ENCODE results near the gene RAD51B. TPM values are rescaled to one million over a fixed set of nuclear protein-coding genes. Genes with fewer than 3 reads are reported as not detected.

The RAD51B gene
- total and polyA plus RNA-seq, 4 donors, result 2.5 to 95.0 (median 9.6) TPM

DNA sequence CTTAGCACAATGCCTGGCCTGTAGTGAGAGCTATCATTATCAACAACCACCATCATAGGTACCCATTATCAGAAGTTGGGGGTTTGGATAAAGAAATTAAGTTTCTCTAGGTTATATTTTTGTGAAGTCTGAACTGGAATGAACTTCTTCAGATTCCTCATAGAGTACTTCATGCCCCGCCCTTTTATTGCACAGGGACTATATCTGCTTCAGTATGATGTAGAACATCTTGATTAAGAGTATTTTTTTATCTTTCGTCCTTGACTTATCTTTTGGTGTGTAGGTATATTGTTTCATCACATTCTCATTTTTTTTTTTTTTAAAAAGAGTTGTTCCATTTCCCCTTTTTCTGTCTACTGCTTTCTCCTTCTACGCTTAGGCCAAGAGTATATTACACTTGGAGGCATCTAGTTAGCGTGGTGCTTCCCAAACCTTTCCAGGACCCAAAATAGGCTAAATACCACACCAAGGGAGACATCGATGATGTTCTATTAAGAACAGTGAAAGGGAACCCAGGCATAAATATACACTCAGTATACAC, 505.8 kb downstream of the RAD51B start:
- Histone ChIP-seq H3K27ac (ENCODE audit: low read depth in 1 of 2, low read length in 1 of 2) (no peak overlapping the region), H3K4me1 (ENCODE audit: control insufficient read depth in 5 of 5, insufficient read depth in 5 of 5, low read length in 5 of 5) (peaks cover 0 to 20% (median 4%) of the 10 kb centered on the region in 5 donors), H3K4me3 (no peak overlapping the region), H3K9me3 (ENCODE audit: control insufficient read depth in 4 of 4, insufficient read depth in 3 of 4, low read length in 3 of 4) (no peaks in the 10 kb centered on the region), H3K9ac (ENCODE audit: insufficient read depth in 1 of 2, low read length in 2 of 2) (no peak overlapping the region), H3K36me3 (ENCODE audit: control insufficient read depth in 4 of 4, insufficient read depth in 4 of 4, low read length in 4 of 4) (no peaks in the 10 kb centered on the region), H3K27me3 (ENCODE audit: control insufficient read depth in 3 of 3, insufficient read depth in 3 of 3, low read length in 2 of 3) (no peaks in the 10 kb centered on the region)
- DNase-seq (no peak), ATAC-seq (ENCODE audit: insufficient read depth, low FRiP score) (no peak)
- TF ChIP-seq, protein P1, sequence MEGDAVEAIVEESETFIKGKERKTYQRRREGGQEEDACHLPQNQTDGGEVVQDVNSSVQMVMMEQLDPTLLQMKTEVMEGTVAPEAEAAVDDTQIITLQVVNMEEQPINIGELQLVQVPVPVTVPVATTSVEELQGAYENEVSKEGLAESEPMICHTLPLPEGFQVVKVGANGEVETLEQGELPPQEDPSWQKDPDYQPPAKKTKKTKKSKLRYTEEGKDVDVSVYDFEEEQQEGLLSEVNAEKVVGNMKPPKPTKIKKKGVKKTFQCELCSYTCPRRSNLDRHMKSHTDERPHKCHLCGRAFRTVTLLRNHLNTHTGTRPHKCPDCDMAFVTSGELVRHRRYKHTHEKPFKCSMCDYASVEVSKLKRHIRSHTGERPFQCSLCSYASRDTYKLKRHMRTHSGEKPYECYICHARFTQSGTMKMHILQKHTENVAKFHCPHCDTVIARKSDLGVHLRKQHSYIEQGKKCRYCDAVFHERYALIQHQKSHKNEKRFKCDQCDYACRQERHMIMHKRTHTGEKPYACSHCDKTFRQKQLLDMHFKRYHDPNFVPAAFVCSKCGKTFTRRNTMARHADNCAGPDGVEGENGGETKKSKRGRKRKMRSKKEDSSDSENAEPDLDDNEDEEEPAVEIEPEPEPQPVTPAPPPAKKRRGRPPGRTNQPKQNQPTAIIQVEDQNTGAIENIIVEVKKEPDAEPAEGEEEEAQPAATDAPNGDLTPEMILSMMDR (IDR thresholded peaks at IDR 0.05; ENCODE audit: control extremely low read depth, extremely low read depth), result no peak
- 84 to 88% methylated on average over 5 of the region's 5 CpGs for WGBS, 2 donors

DNA sequence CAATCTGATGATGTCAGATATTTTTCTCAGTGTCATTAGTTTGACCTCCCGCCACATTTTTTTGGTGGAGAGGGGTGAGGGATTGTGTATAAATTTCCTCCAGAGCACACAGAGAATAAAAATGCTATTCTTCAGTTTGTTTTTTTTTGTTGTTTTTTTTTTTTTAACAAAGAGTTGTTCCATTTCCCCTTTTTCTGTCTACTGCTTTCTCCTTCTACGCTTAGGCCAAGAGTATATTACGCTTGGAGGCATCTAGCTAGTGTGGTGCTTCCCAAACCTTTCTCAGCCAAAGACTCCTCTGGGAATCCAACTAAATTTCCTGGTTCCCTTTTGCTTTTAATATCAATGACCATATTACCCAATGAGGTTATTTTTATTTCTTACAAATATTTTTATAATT, 507.7 kb downstream of the RAD51B start:
- no peaks in the 10 kb centered on the region for H3K36me3 ChIP-seq (ENCODE audit: control insufficient read depth in 4 of 4, insufficient read depth in 4 of 4, low read length in 4 of 4)
- 80 to 81% methylated on average over 3 of the region's 3 CpGs for WGBS, 2 donors
- H3K4me3 ChIP-seq, result no peak overlapping the region
- ATAC-seq (ENCODE audit: insufficient read depth, low FRiP score) (no peak), DNase-seq (no peak)
- H3K9me3 ChIP-seq (ENCODE audit: control insufficient read depth in 4 of 4, insufficient read depth in 3 of 4, low read length in 3 of 4), result no peaks in the 10 kb centered on the region
- TF ChIP-seq, protein P1 (IDR thresholded peaks at IDR 0.05; ENCODE audit: control extremely low read depth, extremely low read depth), result no peak
- H3K9ac ChIP-seq (ENCODE audit: insufficient read depth in 1 of 2, low read length in 2 of 2), result no peak overlapping the region
- H3K27ac ChIP-seq (ENCODE audit: low read depth in 1 of 2, low read length in 1 of 2), result no peak overlapping the region
- peaks cover 0 to 26% (median 2%) of the 10 kb centered on the region in 5 donors for H3K4me1 ChIP-seq (ENCODE audit: control insufficient read depth in 5 of 5, insufficient read depth in 5 of 5, low read length in 5 of 5)
- H3K27me3 ChIP-seq (ENCODE audit: control insufficient read depth in 3 of 3, insufficient read depth in 3 of 3, low read length in 2 of 3), result no peaks in the 10 kb centered on the region

DNA sequence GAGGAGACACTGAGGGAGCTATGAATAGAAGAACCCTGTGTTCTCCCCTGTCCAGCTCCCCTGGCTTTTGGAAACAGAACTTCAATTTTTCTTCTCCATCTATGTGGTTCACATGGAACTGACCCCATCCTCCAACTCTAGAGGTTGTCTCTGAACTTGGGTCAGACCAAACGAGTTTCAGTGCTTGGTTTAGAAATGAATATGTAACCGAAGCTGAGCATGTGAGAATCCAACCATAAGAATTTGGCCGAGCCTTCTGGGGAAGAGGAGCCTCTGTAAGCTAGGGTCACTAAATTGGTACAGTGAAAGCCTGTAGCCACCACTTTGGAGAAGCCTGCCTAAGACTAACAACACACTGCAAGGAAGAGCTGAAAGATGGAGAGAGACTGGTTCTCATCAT, 508.9 kb downstream of the RAD51B start:
- DNase-seq (no peak), ATAC-seq (ENCODE audit: insufficient read depth, low FRiP score) (no peak)
- no peak overlapping the region for H3K27ac ChIP-seq (ENCODE audit: low read depth in 1 of 2, low read length in 1 of 2)
- H3K4me1 ChIP-seq (ENCODE audit: control insufficient read depth in 5 of 5, insufficient read depth in 5 of 5, low read length in 5 of 5), result peaks cover 0 to 34% (median 0%) of the 10 kb centered on the region in 5 donors
- no peak overlapping the region for H3K4me3 ChIP-seq
- H3K9ac ChIP-seq (ENCODE audit: insufficient read depth in 1 of 2, low read length in 2 of 2), result no peak overlapping the region
- TF ChIP-seq, protein P1 (IDR thresholded peaks at IDR 0.05; ENCODE audit: control extremely low read depth, extremely low read depth), result no peak
- no peaks in the 10 kb centered on the region for H3K9me3 ChIP-seq (ENCODE audit: control insufficient read depth in 4 of 4, insufficient read depth in 3 of 4, low read length in 3 of 4)
- no peaks in the 10 kb centered on the region for H3K27me3 ChIP-seq (ENCODE audit: control insufficient read depth in 3 of 3, insufficient read depth in 3 of 3, low read length in 2 of 3)
- 90 to 93% methylated on average over 3 of the region's 3 CpGs for WGBS, 2 donors
- H3K36me3 ChIP-seq (ENCODE audit: control insufficient read depth in 4 of 4, insufficient read depth in 4 of 4, low read length in 4 of 4), result no peaks in the 10 kb centered on the region

DNA sequence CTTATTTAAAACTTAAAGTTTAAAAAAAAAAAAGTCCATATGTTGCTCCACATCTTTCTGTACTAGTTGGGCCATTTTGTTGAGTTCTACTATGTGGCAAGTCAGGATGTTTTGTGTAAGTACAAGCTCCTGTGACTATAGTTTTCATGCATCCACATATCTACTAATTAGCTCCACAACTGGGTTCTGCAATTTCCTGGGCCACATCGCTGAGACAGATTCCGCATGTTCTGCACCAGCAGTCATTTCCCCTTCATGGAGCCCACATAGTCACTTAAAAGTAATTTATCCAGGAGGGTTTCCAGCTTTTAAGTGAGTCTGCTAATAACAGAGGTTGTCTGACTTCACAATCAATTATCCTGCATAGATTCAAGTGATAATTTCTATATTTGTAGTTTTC, 511.8 kb downstream of the RAD51B start:
- H3K27ac ChIP-seq (ENCODE audit: low read depth in 1 of 2, low read length in 1 of 2), result no peak overlapping the region
- peak; percentile 61 to 88 (median 86) for DNase-seq
- no peaks in the 10 kb centered on the region for H3K27me3 ChIP-seq (ENCODE audit: control insufficient read depth in 3 of 3, insufficient read depth in 3 of 3, low read length in 2 of 3)
- H3K9me3 ChIP-seq (ENCODE audit: control insufficient read depth in 4 of 4, insufficient read depth in 3 of 4, low read length in 3 of 4), result no peaks in the 10 kb centered on the region
- TF ChIP-seq, protein P1 (IDR thresholded peaks at IDR 0.05; ENCODE audit: control extremely low read depth, extremely low read depth), result no peak
- peaks cover 0 to 34% (median 4%) of the 10 kb centered on the region in 5 donors for H3K4me1 ChIP-seq (ENCODE audit: control insufficient read depth in 5 of 5, insufficient read depth in 5 of 5, low read length in 5 of 5)
- no peak overlapping the region for H3K9ac ChIP-seq (ENCODE audit: insufficient read depth in 1 of 2, low read length in 2 of 2)
- H3K36me3 ChIP-seq (ENCODE audit: control insufficient read depth in 4 of 4, insufficient read depth in 4 of 4, low read length in 4 of 4), result no peaks in the 10 kb centered on the region
- no peak overlapping the region for H3K4me3 ChIP-seq
- 35 to 69% methylated on average over 2 of the region's 2 CpGs for WGBS, 2 donors
- no peak for ATAC-seq (ENCODE audit: insufficient read depth, low FRiP score)
